GM19452 (cell line): ENCODE results near the gene FRRS1.
A peak's percentile ranks its signal among the peaks of the same experiment; 100 is the strongest.

Source experiments
- ATAC-seq: cut with Tn5 transposase; IDR thresholded peaks from one replicate; pipeline ENCODE4 v1.9.1; 2021; ENCODE audit not compliant: unreplicated experiment

Gene FRRS1

DNA sequence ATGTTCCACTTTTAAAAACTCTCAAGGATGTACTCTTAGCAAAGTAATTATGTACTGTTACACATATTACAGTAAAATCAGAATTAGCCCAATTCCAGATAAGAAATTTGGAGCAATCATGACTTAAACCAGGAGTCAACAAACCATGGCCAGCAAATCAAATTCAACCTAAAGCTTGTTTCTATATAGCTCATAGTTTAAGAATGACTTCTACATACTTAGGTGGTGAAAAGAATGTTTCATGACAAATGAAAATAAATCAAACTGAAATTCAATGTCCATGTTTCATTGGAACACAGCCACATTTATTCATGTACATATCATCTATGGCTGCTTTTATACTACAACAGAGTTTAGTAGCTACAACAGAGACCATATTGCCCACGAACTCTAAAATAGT, 35.1 kb downstream of the FRRS1 start:
- ATAC-seq: no peak

DNA sequence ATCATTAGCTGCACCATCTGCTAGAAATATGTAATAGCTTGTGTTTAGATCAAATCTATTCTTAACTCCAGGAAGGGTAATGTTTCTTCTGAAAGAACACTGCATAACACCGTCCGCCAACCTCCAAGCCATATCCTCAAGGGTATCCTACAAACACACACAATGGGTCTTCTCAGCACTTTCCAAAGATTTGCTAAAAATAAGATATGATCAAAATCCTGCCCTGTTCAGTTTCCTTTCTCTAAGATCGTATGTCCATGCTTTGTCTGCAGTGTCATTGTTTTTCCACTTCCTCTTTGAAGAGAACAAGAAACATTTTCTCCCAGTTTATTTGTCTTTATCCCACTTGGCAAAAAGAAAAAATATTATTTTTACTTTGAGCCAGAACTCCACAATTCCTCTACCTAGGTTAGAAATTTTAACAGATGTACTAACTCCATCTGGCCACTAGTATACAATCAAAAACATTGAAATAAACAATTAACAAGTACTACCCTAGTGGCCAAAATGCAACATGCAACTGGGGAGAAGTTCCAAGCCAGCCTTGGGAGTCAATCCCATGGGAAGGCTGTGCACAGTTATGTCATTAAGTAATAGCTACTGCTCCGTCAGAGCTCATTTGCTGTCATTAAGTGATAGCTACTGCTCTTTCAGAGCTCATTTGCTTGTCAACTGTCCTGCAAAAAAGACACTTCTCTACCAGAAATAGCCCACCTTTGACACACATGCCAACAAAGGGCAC, 37.8 kb downstream of the FRRS1 start:
- peak; percentile 55 for ATAC-seq

DNA sequence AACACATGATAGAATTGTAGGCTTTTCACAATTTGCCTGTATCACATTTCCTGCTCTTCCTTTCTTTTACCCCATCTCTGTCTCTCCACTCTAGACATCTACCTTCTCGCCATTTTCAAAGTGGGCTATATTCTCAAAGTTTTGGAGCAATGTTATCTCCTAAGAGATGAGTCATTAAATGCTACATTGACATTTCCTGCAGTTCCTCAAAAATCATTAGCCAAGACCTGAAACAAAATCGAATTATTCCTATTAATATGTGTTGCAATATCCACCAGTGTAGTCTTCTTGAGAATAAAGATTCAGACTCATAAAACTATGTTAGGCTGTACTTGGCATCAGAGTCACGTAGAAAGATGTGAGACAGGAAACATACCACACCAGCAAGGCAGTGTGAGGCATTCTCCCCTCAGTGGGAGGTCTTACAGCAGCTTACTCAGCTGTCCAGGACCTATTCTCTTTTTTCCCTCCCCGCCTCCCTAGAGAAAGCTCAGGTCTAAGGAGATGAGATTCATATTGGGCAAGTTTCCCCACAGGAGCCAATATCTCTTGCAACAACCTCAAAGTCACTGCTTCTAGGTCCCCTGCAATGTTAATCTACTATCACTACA, 38.8 kb downstream of the FRRS1 start:
- no peak for ATAC-seq

DNA sequence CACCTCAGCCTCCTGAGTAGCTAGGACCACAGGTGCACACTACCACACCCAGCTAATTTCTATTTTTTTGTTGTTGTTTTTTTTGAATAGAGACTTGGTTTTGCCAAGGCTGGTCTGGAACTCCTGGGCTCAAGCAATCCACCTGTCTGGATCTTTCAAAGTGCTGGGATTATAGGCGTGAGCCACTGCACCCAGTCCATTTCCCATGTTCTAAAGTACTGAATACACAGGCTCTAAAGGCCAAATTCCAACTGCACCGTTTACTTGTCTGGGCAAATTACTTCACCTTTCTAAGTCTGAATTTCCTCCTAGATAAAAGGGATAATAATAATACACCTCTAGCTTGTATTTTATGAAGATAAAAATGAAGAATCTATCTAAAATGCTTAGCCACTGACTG, 39.6 kb downstream of the FRRS1 start:
- no peak for ATAC-seq

DNA sequence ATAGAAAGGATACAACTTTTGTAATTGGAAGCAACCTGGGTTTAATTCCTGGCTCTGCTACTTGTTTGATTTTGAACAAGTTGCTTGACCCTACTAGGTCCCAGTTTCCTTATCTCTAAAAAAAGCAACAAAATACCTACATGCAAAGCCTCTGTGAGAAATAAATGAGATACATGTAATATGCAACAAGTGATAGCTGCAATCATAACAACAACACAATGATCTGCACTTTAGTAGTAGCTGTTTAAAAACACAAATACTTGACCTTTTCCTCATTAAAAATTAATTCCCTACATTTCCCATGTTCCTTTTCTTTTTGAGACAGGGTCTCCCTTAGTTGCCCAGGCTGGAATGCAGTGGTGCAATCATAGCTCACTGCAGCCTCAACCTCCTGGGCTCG, 40.0 kb downstream of the FRRS1 start:
- ATAC-seq: no peak

DNA sequence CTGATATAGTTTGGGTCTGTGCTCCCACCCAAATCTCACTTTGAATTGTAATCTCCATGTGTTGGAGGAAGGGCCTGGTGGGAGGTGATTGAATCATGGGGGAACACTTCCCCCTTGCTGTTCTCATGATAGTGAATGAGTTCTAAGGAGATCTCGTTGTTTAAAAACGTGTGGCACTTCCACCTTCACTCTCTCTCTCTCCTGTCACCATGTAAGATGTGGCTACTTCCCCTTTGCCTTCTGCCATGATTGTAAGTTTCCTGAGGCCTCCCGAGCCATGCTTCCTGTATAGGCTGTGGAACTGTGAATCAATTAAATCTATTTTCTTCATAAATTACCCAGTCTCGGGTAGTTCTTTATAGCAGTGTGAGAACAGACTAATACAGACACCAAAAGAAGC, 40.4 kb downstream of the FRRS1 start:
- ATAC-seq: no peak

DNA sequence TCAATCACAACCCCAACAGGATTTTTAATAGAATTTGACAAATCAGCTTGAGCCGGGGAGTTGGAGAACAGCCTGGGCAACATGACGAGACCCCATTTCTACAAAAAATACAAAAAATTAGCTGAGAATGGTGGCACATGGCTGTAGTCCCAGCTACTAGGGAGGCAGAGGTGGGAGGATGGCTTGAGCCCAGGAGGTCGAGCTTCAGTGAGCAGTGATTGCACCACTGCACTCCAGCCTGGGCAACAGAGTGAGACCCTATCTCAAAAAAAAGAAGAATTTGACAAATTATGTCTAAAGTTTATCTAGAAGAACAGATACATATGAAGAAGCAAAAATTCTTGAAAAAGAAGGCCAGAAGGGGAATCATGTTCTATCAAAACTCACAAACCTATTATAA, 43.2 kb downstream of the FRRS1 start:
- no peak for ATAC-seq

DNA sequence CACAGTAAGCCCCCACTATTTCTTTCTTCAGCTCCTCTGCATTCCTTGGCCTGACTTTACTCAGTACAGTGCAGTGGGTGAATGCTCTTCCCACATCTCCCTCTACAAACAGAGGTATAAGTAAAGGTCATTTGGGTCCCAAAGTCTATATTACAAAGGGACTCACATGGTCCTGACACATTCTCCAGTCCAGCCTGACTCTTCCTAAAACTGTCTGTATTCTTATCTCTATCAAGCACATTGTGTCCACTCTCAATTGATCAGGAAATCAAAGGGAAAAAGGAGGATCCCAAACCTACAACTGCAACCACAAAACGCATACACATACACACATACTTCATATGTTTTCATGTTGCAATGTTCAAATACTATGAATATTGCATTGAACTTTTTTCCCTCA, 49.4 kb downstream of the FRRS1 start:
- ATAC-seq: no peak

DNA sequence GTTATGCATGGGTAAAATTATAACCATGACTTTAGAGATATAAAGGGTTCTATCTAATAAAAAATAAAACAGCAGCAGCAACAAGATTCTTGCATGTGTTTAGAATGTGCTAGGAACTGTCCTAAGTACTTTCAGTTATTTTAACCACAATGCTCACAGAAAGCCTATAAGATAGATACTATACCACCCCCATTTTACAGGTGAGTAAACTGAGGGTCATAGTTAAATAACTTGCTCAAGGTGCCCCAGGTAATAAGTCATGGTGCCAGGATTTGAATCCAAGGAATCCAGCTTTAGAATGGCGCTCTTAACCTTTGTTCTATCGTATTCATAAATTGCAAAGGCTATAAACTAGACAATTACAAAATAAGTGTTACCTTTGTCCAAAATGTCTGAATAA, 53.4 kb downstream of the FRRS1 start:
- no peak for ATAC-seq

DNA sequence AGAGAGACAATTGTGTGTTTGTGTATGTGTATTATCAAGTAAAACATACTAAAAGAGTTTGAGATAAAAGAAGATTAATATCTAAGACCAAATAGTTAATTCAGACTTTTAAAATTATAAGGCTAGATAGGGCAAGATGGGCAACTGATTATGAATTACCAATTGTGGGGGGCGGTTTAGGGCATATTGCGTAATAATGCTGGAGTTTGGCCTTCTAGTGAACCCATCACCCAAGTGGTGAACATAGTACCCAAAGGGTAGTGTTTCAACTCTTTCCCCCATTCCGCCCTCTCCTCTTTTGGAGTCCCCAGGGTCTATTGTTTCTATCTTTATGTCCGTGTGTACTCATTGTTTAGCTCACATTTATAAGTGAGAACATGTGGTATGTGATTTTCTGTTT, 55.4 kb downstream of the FRRS1 start:
- no peak for ATAC-seq

DNA sequence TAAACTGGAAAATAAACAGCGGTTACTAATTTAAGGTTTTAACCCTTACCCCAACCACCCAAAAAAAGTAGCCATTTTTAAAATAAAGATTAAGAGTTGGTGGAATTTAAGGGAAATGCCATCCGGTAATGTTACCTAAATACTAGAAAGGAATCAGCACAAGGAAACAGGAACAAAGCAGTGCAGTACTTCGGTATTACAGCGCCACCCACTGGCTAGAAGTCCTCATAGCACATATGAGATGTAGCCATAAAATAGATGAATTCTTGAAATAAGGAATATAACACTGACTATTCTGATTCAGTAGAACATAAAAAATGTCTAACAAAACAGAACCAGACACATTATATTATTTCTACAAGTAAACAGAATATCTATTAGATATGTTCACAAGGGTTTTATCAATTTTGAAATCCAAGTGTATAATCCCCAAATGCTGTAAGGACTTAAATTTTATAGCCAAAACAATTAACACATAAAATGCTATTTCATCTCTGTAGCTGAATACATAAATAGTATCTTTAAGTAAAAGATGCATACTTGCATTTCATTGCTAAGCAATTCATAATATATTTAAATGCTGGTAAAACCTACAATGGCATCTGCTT, 58.8 kb downstream of the FRRS1 start:
- peak; percentile 79 for ATAC-seq

DNA sequence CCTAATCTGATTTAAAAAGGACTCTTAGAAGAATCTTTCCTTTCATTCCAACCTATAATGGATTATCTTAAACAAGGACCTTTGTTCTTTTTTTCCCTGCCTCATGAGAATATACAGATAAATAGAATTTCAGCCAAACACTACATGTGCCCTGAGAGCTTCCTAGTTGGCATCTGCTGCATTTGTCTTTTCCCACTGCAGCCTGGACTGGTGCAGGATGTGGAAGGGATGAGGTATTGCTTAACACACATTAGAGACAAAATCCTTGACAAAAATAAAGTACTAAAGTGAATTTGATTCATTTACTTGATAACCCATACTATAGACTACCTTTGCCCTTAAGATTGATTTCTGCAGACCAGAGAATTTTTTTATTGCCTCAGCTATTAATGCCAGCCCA, 61.0 kb downstream of the FRRS1 start:
- ATAC-seq: no peak

DNA sequence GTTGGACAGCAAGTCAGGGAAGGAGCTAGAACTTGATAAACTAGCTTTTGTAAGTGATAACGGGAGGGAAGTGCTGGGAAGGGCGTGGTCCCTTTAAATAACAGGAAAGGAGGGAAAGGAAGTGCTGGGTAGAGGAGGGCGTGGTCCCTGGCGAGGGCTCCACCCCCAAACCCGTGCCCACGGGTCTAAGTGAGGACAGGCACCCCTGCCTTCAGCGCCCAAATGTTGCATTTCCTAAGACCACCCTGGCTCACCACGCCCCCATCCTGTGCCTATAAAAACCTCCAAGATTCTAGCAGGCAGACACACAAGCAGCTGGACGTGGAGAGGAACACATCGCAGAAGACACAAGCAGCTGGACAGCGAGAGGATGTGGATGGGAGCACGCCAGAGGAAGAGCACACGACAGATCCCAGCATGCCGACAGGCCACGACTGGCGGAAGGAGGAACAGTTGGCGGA, 62.0 kb downstream of the FRRS1 start:
- ATAC-seq: no peak

DNA sequence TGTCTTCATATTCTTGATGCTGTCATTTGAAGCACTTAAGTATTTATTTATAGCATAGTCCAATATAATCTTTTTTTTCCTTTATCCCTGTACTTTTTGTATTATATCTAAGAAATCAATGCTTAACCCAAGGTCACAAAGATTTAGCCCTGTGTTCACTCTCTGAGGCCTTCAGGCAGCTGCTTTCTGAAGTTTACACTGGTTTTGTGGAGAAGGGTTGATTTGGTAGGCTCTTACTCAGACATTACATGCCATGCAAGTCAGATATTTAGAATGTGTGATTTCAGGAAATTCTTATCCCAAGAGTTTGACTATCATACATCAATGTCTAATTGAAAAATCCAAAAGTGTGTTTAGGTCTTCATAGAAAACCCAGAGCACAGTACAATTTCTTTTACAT, 64.2 kb downstream of the FRRS1 start:
- ATAC-seq: no peak

DNA sequence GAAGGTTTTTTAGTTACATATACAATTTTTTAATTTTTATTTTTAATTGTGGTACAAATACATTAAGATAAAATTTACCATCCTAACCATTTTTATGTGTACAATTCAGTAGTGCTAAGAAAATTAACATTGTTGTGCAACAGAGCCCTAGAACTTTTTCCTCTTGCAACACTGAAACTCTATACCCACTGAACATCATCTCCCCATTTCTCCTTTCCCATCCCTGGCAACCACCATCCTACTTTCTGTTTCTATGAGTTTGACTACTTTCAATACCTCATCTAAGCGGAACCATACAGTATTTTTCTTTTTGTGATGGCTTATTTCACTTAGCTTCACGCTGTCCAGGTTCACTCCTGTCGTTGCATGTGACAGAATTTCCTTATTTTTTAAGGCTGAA, 66.4 kb downstream of the FRRS1 start:
- ATAC-seq: no peak

DNA sequence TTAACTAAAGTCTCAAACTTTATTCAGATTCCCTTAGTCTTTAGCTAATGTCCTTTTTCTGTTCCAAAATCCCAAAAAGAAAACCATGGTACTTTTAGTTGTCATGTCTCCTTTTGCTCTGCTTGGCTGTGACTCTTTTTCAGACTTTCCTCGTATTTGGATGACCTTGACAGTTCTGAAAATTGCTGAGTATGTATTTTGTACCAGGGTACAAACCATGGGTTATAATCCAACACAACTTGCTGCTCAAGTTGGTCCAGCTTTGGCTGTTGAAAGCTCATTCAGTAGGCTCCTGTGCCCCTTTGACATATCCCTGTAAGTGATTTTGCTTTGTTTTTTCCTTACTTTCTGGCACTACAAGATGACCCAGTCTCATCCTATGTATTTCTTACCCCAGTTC, 68.9 kb downstream of the FRRS1 start:
- no peak for ATAC-seq

DNA sequence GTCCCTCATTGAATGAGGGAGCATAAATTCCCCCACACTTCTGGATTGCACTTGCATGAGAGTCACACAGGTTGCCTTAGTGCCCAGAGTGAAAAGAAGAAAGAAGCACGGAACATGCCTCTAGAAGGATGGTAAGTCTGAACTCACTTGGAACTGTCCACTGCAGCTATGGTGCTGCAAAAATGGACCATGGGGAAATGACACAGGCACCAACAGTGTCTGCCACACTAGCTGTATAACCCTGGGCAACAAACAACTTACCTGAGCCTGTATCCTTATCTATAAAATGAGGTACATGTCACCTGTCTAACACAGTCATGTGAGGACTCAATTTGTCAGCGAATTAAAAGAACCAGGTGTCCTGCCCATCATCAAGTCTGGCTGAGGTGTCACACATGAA, 69.8 kb downstream of the FRRS1 start:
- no peak for ATAC-seq

DNA sequence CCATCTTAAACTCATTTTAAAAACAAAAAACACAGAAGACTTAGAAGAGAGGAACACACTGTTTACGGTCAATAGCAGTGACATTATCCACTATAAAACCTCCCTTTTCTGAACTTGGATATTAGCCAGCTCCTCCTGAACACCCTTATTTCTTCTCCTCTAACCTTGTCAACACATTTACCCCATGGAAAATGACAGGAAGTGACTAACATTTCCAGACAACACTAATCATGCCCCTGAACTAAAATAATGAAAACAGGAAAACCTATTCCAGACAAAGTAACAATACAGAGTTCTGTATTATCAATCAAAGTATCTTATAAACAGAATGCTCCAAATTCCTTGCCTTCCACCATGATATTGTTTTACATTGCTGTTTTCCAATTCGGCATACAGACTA, 75.3 kb downstream of the FRRS1 start:
- ATAC-seq: no peak

DNA sequence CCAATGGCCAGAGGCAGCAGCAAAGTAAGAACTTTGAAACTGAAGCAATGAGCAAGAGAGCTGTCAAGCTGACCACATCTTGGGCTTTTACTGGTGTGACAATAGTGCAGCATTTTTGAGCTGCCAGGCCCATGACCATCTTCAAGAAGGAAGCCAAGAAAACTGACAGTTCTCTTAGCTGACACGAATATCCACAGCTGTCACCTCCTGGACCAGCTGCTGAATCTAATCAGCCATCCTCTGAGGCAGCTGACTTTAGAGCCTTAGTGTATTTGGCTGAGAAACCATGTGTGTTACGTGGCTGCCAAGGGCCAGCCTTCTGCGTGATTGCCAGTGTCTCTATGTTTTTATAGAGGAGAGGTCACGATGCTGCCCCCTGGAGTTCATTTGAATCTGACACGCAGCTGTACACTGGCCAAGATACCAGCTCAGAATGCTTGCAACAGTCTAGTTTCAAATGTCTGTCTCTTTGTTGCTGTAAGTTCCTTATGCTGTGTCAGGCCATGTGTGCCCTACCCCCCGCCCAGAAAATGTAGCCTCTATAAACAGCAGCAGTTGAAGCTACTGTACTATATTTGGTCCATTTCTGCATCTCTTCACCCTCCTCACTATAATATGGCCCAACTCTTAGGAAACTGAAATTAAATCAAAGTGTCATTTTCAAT, 80.8 kb downstream of the FRRS1 start:
- ATAC-seq: peak; percentile 90

DNA sequence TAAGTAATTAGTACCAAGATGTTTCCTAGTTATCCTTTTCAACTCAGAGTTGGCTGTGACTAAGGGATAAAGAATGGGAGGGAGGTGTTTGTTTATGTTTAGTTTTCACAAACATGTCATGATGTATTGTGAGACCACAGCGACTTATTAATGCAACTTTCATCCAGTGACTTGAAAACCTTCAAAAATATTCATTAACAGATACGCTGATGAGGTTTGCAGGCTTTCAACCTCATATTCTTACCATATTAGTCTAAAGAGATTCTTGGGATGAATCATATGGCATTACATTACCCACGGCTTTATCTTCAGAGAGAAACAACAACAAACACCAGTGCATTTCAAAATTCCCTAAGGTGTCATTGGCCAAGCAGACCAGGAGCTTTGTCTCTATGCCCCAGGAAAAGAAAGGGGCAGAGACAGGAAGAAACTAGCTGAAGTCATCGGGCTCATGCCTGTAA, 84.1 kb downstream of the FRRS1 start:
- ATAC-seq: no peak

DNA sequence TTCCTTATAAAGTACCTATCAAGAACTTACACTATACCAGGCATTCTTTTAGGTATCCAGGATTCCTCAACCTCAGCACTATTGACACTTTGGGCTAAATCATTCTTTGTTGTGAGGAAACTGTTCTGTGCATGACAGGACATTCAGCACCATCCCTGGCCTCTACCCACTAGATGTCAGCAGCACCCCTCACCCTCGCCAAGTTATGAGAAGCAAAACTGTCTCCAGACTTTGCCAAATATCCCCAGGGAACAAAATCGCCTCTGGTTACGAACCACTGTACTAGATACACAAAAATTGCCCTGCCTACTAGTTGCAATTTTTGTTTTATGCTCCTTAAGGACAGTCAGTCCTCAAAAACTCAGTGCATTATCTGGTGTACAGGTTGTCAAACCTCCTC, 84.9 kb downstream of the FRRS1 start:
- no peak for ATAC-seq

DNA sequence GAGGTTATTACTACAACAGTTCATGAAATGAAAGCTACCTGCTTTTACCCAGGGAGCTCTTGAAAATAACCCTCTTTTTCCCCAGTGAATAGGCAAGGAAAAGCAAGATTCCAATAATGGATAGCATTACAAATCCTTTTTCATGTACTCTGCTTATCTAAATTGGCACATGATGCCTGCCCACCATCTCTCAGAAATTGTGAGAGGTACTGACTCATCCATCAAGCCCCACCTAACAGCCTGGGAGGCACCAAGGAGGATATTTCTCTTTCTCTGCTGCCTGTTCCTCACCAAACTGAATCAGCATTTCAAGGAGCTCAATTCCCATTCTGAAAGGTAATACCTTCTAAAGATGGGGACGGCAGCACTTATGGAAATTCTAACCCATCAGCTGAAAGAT, 86.2 kb downstream of the FRRS1 start:
- no peak for ATAC-seq
